ENCODE data around the gene FAM219A.

FAM219A gene

GRCh38 chr9:34451135-34451534 is 7.2 kb downstream of the FAM219A start:
- TF ChIP-seq, protein P1, sequence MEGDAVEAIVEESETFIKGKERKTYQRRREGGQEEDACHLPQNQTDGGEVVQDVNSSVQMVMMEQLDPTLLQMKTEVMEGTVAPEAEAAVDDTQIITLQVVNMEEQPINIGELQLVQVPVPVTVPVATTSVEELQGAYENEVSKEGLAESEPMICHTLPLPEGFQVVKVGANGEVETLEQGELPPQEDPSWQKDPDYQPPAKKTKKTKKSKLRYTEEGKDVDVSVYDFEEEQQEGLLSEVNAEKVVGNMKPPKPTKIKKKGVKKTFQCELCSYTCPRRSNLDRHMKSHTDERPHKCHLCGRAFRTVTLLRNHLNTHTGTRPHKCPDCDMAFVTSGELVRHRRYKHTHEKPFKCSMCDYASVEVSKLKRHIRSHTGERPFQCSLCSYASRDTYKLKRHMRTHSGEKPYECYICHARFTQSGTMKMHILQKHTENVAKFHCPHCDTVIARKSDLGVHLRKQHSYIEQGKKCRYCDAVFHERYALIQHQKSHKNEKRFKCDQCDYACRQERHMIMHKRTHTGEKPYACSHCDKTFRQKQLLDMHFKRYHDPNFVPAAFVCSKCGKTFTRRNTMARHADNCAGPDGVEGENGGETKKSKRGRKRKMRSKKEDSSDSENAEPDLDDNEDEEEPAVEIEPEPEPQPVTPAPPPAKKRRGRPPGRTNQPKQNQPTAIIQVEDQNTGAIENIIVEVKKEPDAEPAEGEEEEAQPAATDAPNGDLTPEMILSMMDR (IDR thresholded peaks at IDR 0.05; ENCODE audit: low read length), result no peak
- no peak for TF ChIP-seq EZH2 (IDR thresholded peaks at IDR 0.05; ENCODE audit: borderline replicate concordance, low read length)

GRCh38 chr9:34450644-34451043 is 7.7 kb downstream of the FAM219A start:
- H3K27ac ChIP-seq (ENCODE audit: low read depth, low read length, poor library complexity, severe bottlenecking), result no peak overlapping the region
- H3K9me3 ChIP-seq (ENCODE audit: low read length), result no peaks in the 10 kb centered on the region
- no peaks in the 10 kb centered on the region for H3K4me1 ChIP-seq (ENCODE audit: insufficient read depth, low read length, severe bottlenecking)
- no peak overlapping the region for H3K4me2 ChIP-seq (ENCODE audit: low read length)
- no peaks in the 10 kb centered on the region for H3K79me2 ChIP-seq (ENCODE audit: insufficient read depth, low read length)
- no peaks in the 10 kb centered on the region for H3F3A ChIP-seq (ENCODE audit: insufficient read depth, low read length)
- no peak overlapping the region for H3K9ac ChIP-seq (ENCODE audit: low read length)
- H3K36me3 ChIP-seq (ENCODE audit: insufficient read depth, low read length), result no peaks in the 10 kb centered on the region
- TF ChIP-seq, protein P1 (IDR thresholded peaks at IDR 0.05; ENCODE audit: low read length), result no peak
- no peak for TF ChIP-seq EZH2 (IDR thresholded peaks at IDR 0.05; ENCODE audit: borderline replicate concordance, low read length)
- H3K4me3 ChIP-seq (ENCODE audit: low read depth, low read length, poor library complexity, severe bottlenecking), result no peak overlapping the region
- H3K9me2 ChIP-seq (ENCODE audit: low read depth, low read length), result no peaks in the 10 kb centered on the region
- H3K27me3 ChIP-seq (ENCODE audit: insufficient read depth, low read length), result no peaks in the 10 kb centered on the region
- H4K20me1 ChIP-seq (ENCODE audit: insufficient read depth, low read length), result 0 out of 2 replicates have a peak, but pooled peaks cover 2% of the 10 kb centered on the region
- H2AFZ ChIP-seq (ENCODE audit: low read length), result no peak overlapping the region

More at GRCh38 chr9:34451135-34451534, 7.2 kb downstream of the FAM219A start:
- Histone ChIP-seq H3K79me2 (ENCODE audit: insufficient read depth, low read length) (no peaks in the 10 kb centered on the region), H3K27ac (ENCODE audit: low read depth, low read length, poor library complexity, severe bottlenecking) (no peak overlapping the region), H3K4me3 (ENCODE audit: low read depth, low read length, poor library complexity, severe bottlenecking) (no peak overlapping the region), H3K4me2 (ENCODE audit: low read length) (no peak overlapping the region), H2AFZ (ENCODE audit: low read length) (no peak overlapping the region), H3K9ac (ENCODE audit: low read length) (no peak overlapping the region), H3K4me1 (ENCODE audit: insufficient read depth, low read length, severe bottlenecking) (no peaks in the 10 kb centered on the region), H3K9me3 (ENCODE audit: low read length) (no peaks in the 10 kb centered on the region), H3F3A (ENCODE audit: insufficient read depth, low read length) (no peaks in the 10 kb centered on the region), H3K9me2 (ENCODE audit: low read depth, low read length) (no peaks in the 10 kb centered on the region), H3K36me3 (ENCODE audit: insufficient read depth, low read length) (no peaks in the 10 kb centered on the region), H4K20me1 (ENCODE audit: insufficient read depth, low read length) (0 out of 2 replicates have a peak, but pooled peaks cover 2% of the 10 kb centered on the region), H3K27me3 (ENCODE audit: insufficient read depth, low read length) (no peaks in the 10 kb centered on the region)

DNA sequence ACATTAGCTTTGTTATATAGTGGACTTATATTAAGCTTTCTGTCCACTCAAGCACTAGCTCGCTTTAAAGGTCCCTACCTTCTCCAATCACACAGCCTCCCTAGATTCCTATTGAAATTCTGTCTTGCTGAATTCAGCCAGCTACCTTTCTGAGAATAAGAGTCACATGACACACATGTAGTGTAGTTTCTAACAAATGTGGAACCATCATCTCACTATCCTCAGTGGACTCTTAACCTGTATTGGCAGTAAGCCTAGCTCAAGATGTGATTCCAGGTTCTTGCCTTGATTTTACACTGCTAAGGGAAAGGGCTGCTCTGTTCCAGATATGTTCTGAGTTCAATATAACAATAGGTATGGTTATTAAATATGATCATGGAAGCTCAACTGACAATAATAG is 11.4 kb downstream of the FAM219A start:
- no peaks in the 10 kb centered on the region for H4K20me1 ChIP-seq (ENCODE audit: insufficient read depth, low read length)
- TF ChIP-seq EZH2 (IDR thresholded peaks at IDR 0.05; ENCODE audit: borderline replicate concordance, low read length), result no peak
- TF ChIP-seq, protein P1 (IDR thresholded peaks at IDR 0.05; ENCODE audit: low read length), result no peak
- no peak overlapping the region for H3K4me3 ChIP-seq (ENCODE audit: low read depth, low read length, poor library complexity, severe bottlenecking)
- H3K27me3 ChIP-seq (ENCODE audit: insufficient read depth, low read length), result no peaks in the 10 kb centered on the region
- no peaks in the 10 kb centered on the region for H3K36me3 ChIP-seq (ENCODE audit: insufficient read depth, low read length)
- H3K9me3 ChIP-seq (ENCODE audit: low read length), result no peaks in the 10 kb centered on the region
- H3K79me2 ChIP-seq (ENCODE audit: insufficient read depth, low read length), result no peaks in the 10 kb centered on the region
- H3K4me2 ChIP-seq (ENCODE audit: low read length), result no peak overlapping the region
- no peaks in the 10 kb centered on the region for H3F3A ChIP-seq (ENCODE audit: insufficient read depth, low read length)
- no peak overlapping the region for H3K27ac ChIP-seq (ENCODE audit: low read depth, low read length, poor library complexity, severe bottlenecking)
- H3K9me2 ChIP-seq (ENCODE audit: low read depth, low read length), result no peaks in the 10 kb centered on the region
- no peak overlapping the region for H3K9ac ChIP-seq (ENCODE audit: low read length)
- H2AFZ ChIP-seq (ENCODE audit: low read length), result no peak overlapping the region
- H3K4me1 ChIP-seq (ENCODE audit: insufficient read depth, low read length, severe bottlenecking), result no peaks in the 10 kb centered on the region

Data from OCI-LY1 (cell line).